Duodenal mucosa (tissue), 2 donors: ENCODE measurements around the gene NUMA1.

Experiments used
- H3K27ac ChIP-seq: one replicate; pipeline ENCODE4 v1.7.0; 2013; ENCODE audit warnings: low read depth, low read length
- H3K27me3 ChIP-seq, 2 donors: one replicate each; pipeline ENCODE4 v1.7.0; 2013; ENCODE audit warnings: low read length in 2 of 2, control low read depth in 1 of 2; ENCODE audit not compliant: insufficient read depth in 2 of 2, control insufficient read depth in 1 of 2
- H3K36me3 ChIP-seq, 2 donors: one replicate each; pipeline ENCODE4 v1.7.0; 2013; ENCODE audit warnings: low read length in 2 of 2, control low read depth in 1 of 2; ENCODE audit not compliant: insufficient read depth in 2 of 2, control insufficient read depth in 1 of 2
- H3K4me1 ChIP-seq, 2 donors: one replicate each; pipeline ENCODE4 v1.7.0; 2013; ENCODE audit warnings: low read length in 2 of 2, control low read depth in 1 of 2; ENCODE audit not compliant: insufficient read depth in 2 of 2, control insufficient read depth in 1 of 2
- H3K4me3 ChIP-seq, 2 donors: one replicate each; pipeline ENCODE4 v1.7.0; 2013; ENCODE audit warnings: low read length in 2 of 2, low read depth in 1 of 2
- H3K9ac ChIP-seq, 2 donors: one replicate each; pipeline ENCODE4 v1.7.0; 2013; ENCODE audit warnings: low read length in 2 of 2, low read depth in 1 of 2
- H3K9me3 ChIP-seq, 2 donors: one replicate each; pipeline ENCODE4 v1.7.0; 2013; ENCODE audit warnings: low read length in 2 of 2, control low read depth in 1 of 2; ENCODE audit not compliant: control insufficient read depth in 1 of 2

NUMA1 gene

DNA sequence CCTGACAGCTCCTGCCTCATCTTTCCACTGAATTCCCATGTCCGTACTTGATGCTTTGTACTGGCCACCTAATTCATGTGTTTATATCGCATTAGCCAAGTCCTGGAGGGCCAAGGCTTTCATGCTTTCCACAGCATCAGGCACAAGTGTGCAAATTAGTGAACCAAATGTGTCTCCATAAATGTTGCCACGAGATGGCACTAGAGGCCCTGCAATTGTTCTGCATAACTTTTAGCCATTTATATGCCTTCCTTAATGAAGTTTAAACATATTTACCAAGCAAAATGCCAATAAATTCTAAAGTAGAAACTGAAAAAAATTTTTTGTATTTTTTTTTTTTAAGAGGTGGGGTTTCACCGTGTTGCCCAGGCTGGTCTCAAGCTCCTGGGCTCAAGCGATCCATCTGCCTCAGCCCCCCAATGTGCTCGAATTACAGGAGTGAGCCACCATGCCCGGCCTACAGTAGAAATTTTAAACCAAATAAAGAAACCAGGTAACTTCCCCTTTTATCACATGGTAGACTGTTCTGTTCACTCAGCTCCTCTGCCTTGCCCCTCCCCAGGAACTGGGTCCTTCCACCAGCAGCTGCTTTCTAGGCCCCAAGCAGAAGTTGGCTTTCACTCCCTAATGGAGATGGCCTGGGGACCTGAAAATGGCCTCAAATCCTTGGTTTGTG, 102.5 kb downstream of the NUMA1 start:
- Histone ChIP-seq H3K27ac (no peak overlapping the region), H3K9me3 (no peaks in the 10 kb centered on the region), H3K27me3 (no peaks in the 10 kb centered on the region), H3K4me3 (no peak overlapping the region), H3K4me1 (no peaks in the 10 kb centered on the region), H3K9ac (no peak overlapping the region), H3K36me3 (peaks cover 5 to 10% of the 10 kb centered on the region in 2 donors)

DNA sequence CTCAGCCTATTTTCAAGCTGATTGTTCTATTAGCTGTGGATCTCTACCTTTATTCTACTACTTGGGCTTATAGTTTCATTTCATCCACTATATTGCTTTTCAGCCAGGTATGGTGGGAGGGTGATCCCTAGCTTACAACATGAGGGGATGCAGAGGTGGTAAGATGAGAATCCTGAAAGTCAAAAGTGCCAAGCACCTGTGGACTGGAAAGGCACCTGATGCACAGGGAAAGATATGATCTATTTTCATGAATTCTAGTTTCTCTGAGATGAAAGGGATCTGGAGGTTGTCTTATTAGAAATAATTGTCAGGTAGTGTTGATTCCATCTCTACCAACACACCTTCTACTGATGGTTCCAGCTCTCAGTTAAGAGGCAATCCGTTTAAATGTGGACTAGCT, 103.3 kb downstream of the NUMA1 start:
- Histone ChIP-seq H3K36me3 (peaks cover 8 to 13% of the 10 kb centered on the region in 2 donors), H3K4me3 (no peak overlapping the region), H3K27ac (no peak overlapping the region), H3K27me3 (no peaks in the 10 kb centered on the region), H3K9ac (no peak overlapping the region), H3K9me3 (no peaks in the 10 kb centered on the region), H3K4me1 (no peaks in the 10 kb centered on the region)

- H3K36me3 ChIP-seq = peaks cover 8 to 18% of the 10 kb centered on the region in 2 donors
- no peak overlapping the region for H3K27ac ChIP-seq
- H3K4me1 ChIP-seq = no peaks in the 10 kb centered on the region
- no peak overlapping the region for H3K9ac ChIP-seq
- no peak overlapping the region for H3K4me3 ChIP-seq
- H3K9me3 ChIP-seq = no peaks in the 10 kb centered on the region
- H3K27me3 ChIP-seq = no peaks in the 10 kb centered on the region
Observed at GRCh38 chr11:71976551-71976950, 103.8 kb downstream of the NUMA1 start.

- H3K36me3 ChIP-seq = peaks cover 16 to 34% of the 10 kb centered on the region in 2 donors
- H3K9ac ChIP-seq = no peak overlapping the region
- no peak overlapping the region for H3K27ac ChIP-seq
- no peaks in the 10 kb centered on the region for H3K9me3 ChIP-seq
- H3K4me3 ChIP-seq = no peak overlapping the region
- H3K27me3 ChIP-seq = no peaks in the 10 kb centered on the region
- H3K4me1 ChIP-seq = no peaks in the 10 kb centered on the region
Observed at GRCh38 chr11:71971680-71972079, 108.7 kb downstream of the NUMA1 start.

DNA sequence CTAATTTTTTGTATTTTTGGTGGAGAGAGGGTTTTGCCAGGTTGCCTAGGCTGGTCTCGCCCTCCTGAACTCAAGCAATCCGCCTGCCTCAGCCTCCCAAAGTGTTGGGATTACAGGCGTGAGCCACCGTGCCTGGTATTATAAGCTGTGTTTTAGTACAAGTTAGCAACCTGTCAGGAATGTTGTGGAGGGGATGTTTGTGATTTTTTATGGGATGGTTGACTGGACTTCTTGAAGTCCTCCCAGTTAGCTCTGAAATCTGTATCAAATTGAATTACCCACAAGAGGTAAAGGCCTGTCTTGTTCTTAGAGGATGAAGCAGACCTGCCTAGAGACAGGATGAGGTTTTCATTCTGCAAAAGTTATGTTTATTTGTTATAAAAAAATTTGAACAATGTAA, 115.7 kb downstream of the NUMA1 start:
- Histone ChIP-seq H3K27me3 (no peaks in the 10 kb centered on the region), H3K36me3 (peaks cover 17 to 27% of the 10 kb centered on the region in 2 donors), H3K27ac (no peak overlapping the region), H3K9me3 (no peaks in the 10 kb centered on the region), H3K4me1 (no peaks in the 10 kb centered on the region), H3K4me3 (no peak overlapping the region), H3K9ac (no peak overlapping the region)

DNA sequence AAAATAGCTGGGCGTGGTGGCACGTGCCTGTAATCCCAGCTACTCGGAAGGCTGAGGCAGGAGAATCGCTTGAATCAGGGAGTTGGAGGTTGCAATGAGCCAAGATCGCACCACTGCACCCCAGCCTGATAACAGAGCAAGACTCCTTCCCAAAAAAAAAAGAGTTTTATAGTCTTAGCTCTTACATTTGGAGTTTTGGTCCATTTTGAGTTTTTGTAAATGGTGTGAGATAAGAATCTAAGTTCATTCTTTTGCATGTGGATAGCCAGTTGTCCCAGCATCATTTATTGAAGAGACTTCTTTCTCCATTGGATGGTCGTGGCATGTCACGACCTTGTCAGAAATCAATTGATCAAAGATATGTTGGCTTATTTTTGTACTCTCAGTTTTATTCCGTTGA, 116.9 kb downstream of the NUMA1 start:
- H3K36me3 ChIP-seq = peaks cover 16 to 22% of the 10 kb centered on the region in 2 donors
- H3K9me3 ChIP-seq = no peaks in the 10 kb centered on the region
- H3K27ac ChIP-seq = no peak overlapping the region
- H3K27me3 ChIP-seq = no peaks in the 10 kb centered on the region
- no peak overlapping the region for H3K9ac ChIP-seq
- H3K4me1 ChIP-seq = no peaks in the 10 kb centered on the region
- H3K4me3 ChIP-seq = no peak overlapping the region

GRCh38 chr11:71962428-71963038, 117.8 kb downstream of the NUMA1 start:
- H3K4me1 ChIP-seq = no peaks in the 10 kb centered on the region
- no peak overlapping the region for H3K9ac ChIP-seq
- no peak overlapping the region for H3K4me3 ChIP-seq
- H3K36me3 ChIP-seq = peaks cover 9 to 19% of the 10 kb centered on the region in 2 donors
- no peak overlapping the region for H3K27ac ChIP-seq
- H3K27me3 ChIP-seq = no peaks in the 10 kb centered on the region
- no peaks in the 10 kb centered on the region for H3K9me3 ChIP-seq

DNA sequence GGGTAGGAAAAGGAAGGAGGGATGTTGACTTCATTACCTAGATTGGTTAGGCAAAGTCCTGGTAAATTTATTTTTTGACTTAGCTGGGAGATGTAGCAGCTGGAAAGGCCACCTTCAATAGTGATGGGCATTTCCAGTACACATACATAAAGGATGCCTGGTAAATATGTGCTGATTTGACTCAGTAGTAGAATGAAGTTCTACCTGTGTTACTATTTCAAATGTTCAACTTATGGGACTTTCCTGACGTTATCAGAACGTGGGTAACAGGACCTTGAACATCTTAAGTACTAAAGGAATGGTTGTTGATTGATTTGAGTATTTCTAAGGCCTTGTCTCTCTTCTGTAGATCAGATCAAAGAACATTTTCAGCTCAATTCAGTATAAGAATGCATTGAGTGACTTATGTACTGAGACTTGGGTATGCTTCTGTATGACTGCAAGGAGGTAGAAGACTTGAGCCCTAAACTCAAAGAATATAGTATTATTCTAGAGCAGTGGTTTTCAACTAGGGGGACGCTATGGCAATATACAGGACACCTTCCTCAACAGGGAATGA, 124.4 kb downstream of the NUMA1 start:
- H3K4me3 ChIP-seq = no peak overlapping the region
- no peaks in the 10 kb centered on the region for H3K27me3 ChIP-seq
- H3K9ac ChIP-seq = no peak overlapping the region
- H3K9me3 ChIP-seq = no peaks in the 10 kb centered on the region
- peaks cover 11 to 12% of the 10 kb centered on the region in 2 donors for H3K36me3 ChIP-seq
- H3K27ac ChIP-seq = no peak overlapping the region
- H3K4me1 ChIP-seq = peaks cover 6 to 11% of the 10 kb centered on the region in 2 donors
